Measurements from ENCODE around the gene IL17RA.

The IL17RA gene

GRCh38 chr22:17056058-17056457 lies 28.7 kb upstream of the IL17RA start:
- no peak overlapping the region for H3K9ac ChIP-seq (ENCODE audit: low read length)
- no peaks in the 10 kb centered on the region for H4K20me1 ChIP-seq (ENCODE audit: low read depth, low read length)
- H3K27ac ChIP-seq (ENCODE audit: low read depth, low read length) = no peak overlapping the region
- H3K4me2 ChIP-seq (ENCODE audit: low read depth, low read length, poor library complexity, severe bottlenecking) = no peak overlapping the region
- no peaks in the 10 kb centered on the region for H3K79me2 ChIP-seq (ENCODE audit: insufficient read depth, low read length)
- H3K27me3 ChIP-seq (ENCODE audit: low read length) = no peaks in the 10 kb centered on the region
- TF ChIP-seq CTCF (IDR thresholded peaks at IDR 0.05; ENCODE audit: insufficient read depth, low read length, poor library complexity, severe bottlenecking) (no peak), EZH2phosphoT487 (conservative IDR thresholded peaks at IDR 0.05; ENCODE audit: low read length) (no peak)
- H2AFZ ChIP-seq (ENCODE audit: low read depth, low read length, severe bottlenecking) = no peak overlapping the region
- no peaks in the 10 kb centered on the region for H3K9me3 ChIP-seq (ENCODE audit: insufficient read depth, low read length)
- H3K36me3 ChIP-seq (ENCODE audit: low read length) = no peaks in the 10 kb centered on the region
- no peaks in the 10 kb centered on the region for H3K9me2 ChIP-seq (replicated peaks; ENCODE audit: insufficient read depth, low read length)
- no peaks in the 10 kb centered on the region for H3F3A ChIP-seq (ENCODE audit: insufficient read depth)
- no peak overlapping the region for H3K4me3 ChIP-seq (ENCODE audit: insufficient read depth, low read length, poor library complexity, severe bottlenecking)

GRCh38 chr22:17056807-17057206 lies 28.0 kb upstream of the IL17RA start:
- Histone ChIP-seq H3K36me3 (ENCODE audit: low read length) (no peaks in the 10 kb centered on the region), H3F3A (ENCODE audit: insufficient read depth) (no peaks in the 10 kb centered on the region), H3K4me2 (ENCODE audit: low read depth, low read length, poor library complexity, severe bottlenecking) (no peak overlapping the region), H3K9me3 (ENCODE audit: insufficient read depth, low read length) (no peaks in the 10 kb centered on the region), H4K20me1 (ENCODE audit: low read depth, low read length) (no peaks in the 10 kb centered on the region), H3K79me2 (ENCODE audit: insufficient read depth, low read length) (no peaks in the 10 kb centered on the region), H3K27ac (ENCODE audit: low read depth, low read length) (no peak overlapping the region), H3K4me3 (ENCODE audit: insufficient read depth, low read length, poor library complexity, severe bottlenecking) (no peak overlapping the region), H2AFZ (ENCODE audit: low read depth, low read length, severe bottlenecking) (no peak overlapping the region), H3K9ac (ENCODE audit: low read length) (no peak overlapping the region), H3K9me2 (replicated peaks; ENCODE audit: insufficient read depth, low read length) (no peaks in the 10 kb centered on the region), H3K27me3 (ENCODE audit: low read length) (no peaks in the 10 kb centered on the region)
- TF ChIP-seq EZH2phosphoT487 (conservative IDR thresholded peaks at IDR 0.05; ENCODE audit: low read length) = no peak
- TF ChIP-seq CTCF (IDR thresholded peaks at IDR 0.05; ENCODE audit: insufficient read depth, low read length, poor library complexity, severe bottlenecking) = no peak

DNA sequence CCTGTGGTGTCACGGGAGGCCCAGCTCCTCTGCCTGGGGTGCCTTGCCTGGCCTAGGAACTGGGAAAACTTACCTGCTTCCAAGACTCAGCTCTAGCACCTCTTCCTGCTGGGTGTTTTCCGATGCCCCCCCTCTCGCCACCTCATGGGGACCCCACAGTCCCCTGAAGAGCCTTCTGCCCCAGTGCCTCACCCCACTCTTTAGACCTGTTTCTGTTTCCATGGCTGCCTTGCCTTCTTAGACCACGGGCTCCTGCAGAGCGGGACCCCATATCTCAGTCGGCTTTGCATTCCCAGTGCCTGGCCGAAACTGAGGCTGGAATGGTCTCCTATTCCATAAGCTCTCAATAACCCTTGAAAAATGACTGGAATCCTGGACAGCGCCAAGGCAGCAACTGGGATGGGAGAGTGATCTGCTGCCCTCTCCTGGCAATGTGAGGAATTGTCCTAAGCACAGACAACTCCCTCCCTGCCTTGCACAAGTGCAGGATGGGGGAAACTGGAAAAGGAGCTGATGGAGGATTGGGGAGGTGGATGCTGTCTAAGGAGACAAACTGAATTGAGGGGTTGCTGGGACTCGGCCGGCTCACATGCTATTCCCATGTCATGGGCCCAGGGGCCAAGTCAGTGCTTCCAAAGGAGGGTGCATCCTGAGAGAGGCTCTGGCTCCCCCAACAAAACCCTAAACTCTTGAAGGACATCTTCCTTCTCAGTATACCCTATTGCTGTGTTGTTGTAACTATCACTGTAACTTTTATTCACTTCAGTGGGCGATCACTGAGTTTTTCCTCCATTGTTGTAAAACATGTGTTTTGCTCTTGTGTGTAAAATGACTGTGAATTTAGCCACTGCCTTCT lies 26.6 kb upstream of the IL17RA start:
- no peak overlapping the region for H2AFZ ChIP-seq (ENCODE audit: low read depth, low read length, severe bottlenecking)
- H3F3A ChIP-seq (ENCODE audit: insufficient read depth) = no peaks in the 10 kb centered on the region
- H3K9me3 ChIP-seq (ENCODE audit: insufficient read depth, low read length) = no peaks in the 10 kb centered on the region
- H3K79me2 ChIP-seq (ENCODE audit: insufficient read depth, low read length) = no peaks in the 10 kb centered on the region
- H3K27ac ChIP-seq (ENCODE audit: low read depth, low read length) = no peak overlapping the region
- no peaks in the 10 kb centered on the region for H3K36me3 ChIP-seq (ENCODE audit: low read length)
- TF ChIP-seq EZH2phosphoT487 (conservative IDR thresholded peaks at IDR 0.05; ENCODE audit: low read length) = no peak
- TF ChIP-seq CTCF (IDR thresholded peaks at IDR 0.05; ENCODE audit: insufficient read depth, low read length, poor library complexity, severe bottlenecking) = peak; percentile 51
- H3K9ac ChIP-seq (ENCODE audit: low read length) = no peak overlapping the region
- H3K9me2 ChIP-seq (replicated peaks; ENCODE audit: insufficient read depth, low read length) = no peaks in the 10 kb centered on the region
- no peaks in the 10 kb centered on the region for H4K20me1 ChIP-seq (ENCODE audit: low read depth, low read length)
- H3K4me2 ChIP-seq (ENCODE audit: low read depth, low read length, poor library complexity, severe bottlenecking) = no peak overlapping the region
- H3K27me3 ChIP-seq (ENCODE audit: low read length) = no peaks in the 10 kb centered on the region
- H3K4me3 ChIP-seq (ENCODE audit: insufficient read depth, low read length, poor library complexity, severe bottlenecking) = no peak overlapping the region
